CD14-positive monocyte (primary cell): ENCODE data around the gene SSBP3. TPM values are rescaled to one million over a fixed set of nuclear protein-coding genes. Genes with fewer than 3 reads are reported as not detected.

Experiments
- DNase-seq, 3 donors: peaks; one replicate each; pipeline ENCODE4 v3.0.0-alpha.2; 2011 to 2022
- H2AFZ ChIP-seq: 2 replicates; pipeline ENCODE4 v1.6.0; 2012; ENCODE audit warnings: mild to moderate bottlenecking, low read depth, low read length, inconsistent platforms; ENCODE audit not compliant: insufficient read depth, poor library complexity, severe bottlenecking
- H3K27ac ChIP-seq, 2 donors: 1 replicate in 1 of 2; 2 replicates in 1 of 2; pipeline ENCODE4 v1.5.1; 2012 to 2013; ENCODE audit warnings: low read length in 2 of 2, control low read depth in 1 of 2, inconsistent platforms in 1 of 2, low read depth in 1 of 2, mild to moderate bottlenecking in 1 of 2
- H3K27me3 ChIP-seq, 2 donors: one replicate each; pipeline versions ENCODE4 v1.6.0 to v1.6.1; 2011 to 2013; ENCODE audit warnings: low read length in 2 of 2; ENCODE audit not compliant: control insufficient read depth in 2 of 2, insufficient read depth in 2 of 2
- H3K36me3 ChIP-seq, 2 donors: replicated peaks in 1 of 2; 1 replicate in 1 of 2; 2 replicates in 1 of 2; pipeline versions ENCODE4 v1.5.1 to v1.6.1; 2012 to 2013; ENCODE audit warnings: low read length in 2 of 2, control low read depth in 1 of 2, inconsistent platforms in 1 of 2, mild to moderate bottlenecking in 1 of 2; ENCODE audit not compliant: insufficient read depth in 2 of 2, control insufficient read depth in 1 of 2
- H3K4me1 ChIP-seq, 2 donors: 1 replicate in 1 of 2; 2 replicates in 1 of 2; pipeline versions ENCODE4 v1.5.1 to v1.6.1; 2012 to 2013; ENCODE audit warnings: low read length in 2 of 2, control low read depth in 1 of 2, inconsistent platforms in 1 of 2, mild to moderate bottlenecking in 1 of 2, moderate library complexity in 1 of 2; ENCODE audit not compliant: insufficient read depth in 2 of 2, control insufficient read depth in 1 of 2
- H3K4me2 ChIP-seq: replicated peaks from 2 replicates; pipeline ENCODE3; 2012; ENCODE audit warnings: low read length, moderate library complexity, mild to moderate bottlenecking; ENCODE audit not compliant: poor library complexity, severe bottlenecking; ENCODE audit errors: extremely low read depth
- H3K4me3 ChIP-seq, 3 experiments: fragments of 200-600 bp in 1 of 3; sonication (generic) in 1 of 3; replicated peaks in 1 of 3; 1 replicate in 2 of 3; 2 replicates in 1 of 3; pipeline ENCODE4 v1.5.1; 2011 to 2013; ENCODE audit warnings: low read length in 3 of 3, mild to moderate bottlenecking in 3 of 3, control low read depth in 2 of 3, low read depth in 2 of 3, inconsistent platforms in 1 of 3, moderate library complexity in 1 of 3
- H3K79me2 ChIP-seq: 2 replicates; pipeline ENCODE4 v1.6.0; 2012; ENCODE audit warnings: mild to moderate bottlenecking, control low read depth, inconsistent platforms, low read length, moderate library complexity; ENCODE audit not compliant: insufficient read depth
- H3K9ac ChIP-seq: 2 replicates; pipeline ENCODE4 v1.6.0; 2017; ENCODE audit warnings: low read length, mild to moderate bottlenecking; ENCODE audit not compliant: insufficient read depth, poor library complexity, severe bottlenecking
- H3K9me3 ChIP-seq, 2 donors: replicated peaks in 1 of 2; 1 replicate in 1 of 2; 2 replicates in 1 of 2; pipeline versions ENCODE4 v1.5.1 to v1.6.1; 2012 to 2013; ENCODE audit warnings: low read length in 2 of 2, control low read depth in 1 of 2; ENCODE audit not compliant: control insufficient read depth in 1 of 2, insufficient read depth in 1 of 2
- H4K20me1 ChIP-seq: 2 replicates; pipeline ENCODE4 v1.6.0; 2012; ENCODE audit warnings: mild to moderate bottlenecking, low read length, control low read depth, moderate library complexity; ENCODE audit not compliant: insufficient read depth
- H3K27ac Mint-ChIP-seq, 7 donors: one replicate each; pipeline ENCODE4 v1.8.0; 2020; ENCODE audit warnings: mild to moderate bottlenecking in 7 of 7, mixed read lengths in 7 of 7, moderate library complexity in 6 of 7, inconsistent platforms in 2 of 7
- H3K27me3 Mint-ChIP-seq, 3 donors: one replicate each; pipeline ENCODE4 v1.8.0; 2021 to 2022; ENCODE audit warnings: low read depth in 3 of 3, mild to moderate bottlenecking in 3 of 3, mixed read lengths in 3 of 3, moderate library complexity in 3 of 3, inconsistent platforms in 1 of 3
- H3K36me3 Mint-ChIP-seq, 2 donors: one replicate each; pipeline ENCODE4 v1.8.0; 2020; ENCODE audit warnings: mixed read lengths in 2 of 2, inconsistent platforms in 1 of 2, mild to moderate bottlenecking in 1 of 2
- H3K4me1 Mint-ChIP-seq: one replicate; pipeline ENCODE4 v1.8.0; 2020; ENCODE audit warnings: mild to moderate bottlenecking, mixed read lengths
- H3K4me3 Mint-ChIP-seq, 2 donors: one replicate each; pipeline ENCODE4 v1.8.0; 2020; ENCODE audit warnings: mild to moderate bottlenecking in 2 of 2, mixed read lengths in 2 of 2, moderate library complexity in 1 of 2
- H3K9me3 Mint-ChIP-seq, 7 donors: one replicate each; pipeline ENCODE4 v1.8.0; 2020 to 2022; ENCODE audit warnings: mixed read lengths in 7 of 7, mild to moderate bottlenecking in 6 of 7, moderate library complexity in 6 of 7, inconsistent platforms in 2 of 7
- CTCF ChIP-seq: fragments of 200-600 bp; IDR thresholded peaks from one replicate; pipeline ENCODE4 v1.8.0; 2022; ENCODE audit warnings: antibody characterized with exemption, mild to moderate bottlenecking
- whole genome bisulfite sequencing: methylation state at CpG from one replicate; pipeline ENCODE4 v1.1.5; 2013; ENCODE audit warnings: missing lambda C conversion rate; ENCODE audit not compliant: insufficient coverage; 5-methylcytosine and 5-hydroxymethylcytosine counted together
- intact Hi-C, 2 donors: fragments of 100-400 bp; cut with micrococcal nuclease; formaldehyde crosslinking; loops; one replicate each; pipeline versions ENCODE4 v1.15.0 to v1.15.1; 2023
- polyA plus RNA-seq, 3 donors: library from polyadenylated mRNA; depleted of rRNA in 1 of 3; unstranded in 2 of 3; stranded (reverse) in 1 of 3; fragments of 300-500 nt in 2 of 3; fragments of >200 nt in 1 of 3; fragmentation: Illumina TruSeq in 2 of 3; gene quantifications; 1 replicate in 2 of 3; 2 replicates in 1 of 3; pipeline ENCODE4 v1.2.3, GENCODE V29; 2012 to 2021

The SSBP3 gene
- polyA plus RNA-seq, 3 donors: 4.1 to 30.7 (median 4.3) TPM

GRCh38 chr1:54442185-54442584 lies 36.0 kb upstream of the SSBP3 start:
- no peaks in the 10 kb centered on the region for H3K27me3 Mint-ChIP-seq
- no peaks in the 10 kb centered on the region for H3K79me2 ChIP-seq
- H2AFZ ChIP-seq: no peak overlapping the region
- H3K4me2 ChIP-seq: no peak overlapping the region
- peaks cover 0 to 9% (median 2%) of the 10 kb centered on the region in 7 donors for H3K9me3 Mint-ChIP-seq
- no peak overlapping the region for H3K9ac ChIP-seq
- H4K20me1 ChIP-seq: no peaks in the 10 kb centered on the region
- no peak overlapping the region for H3K27ac ChIP-seq
- no peak overlapping the region for H3K4me3 ChIP-seq
- no peaks in the 10 kb centered on the region for H3K36me3 Mint-ChIP-seq
- intact Hi-C loops: no loop called here
- no peaks in the 10 kb centered on the region for H3K4me1 ChIP-seq
- no peaks in the 10 kb centered on the region for H3K9me3 ChIP-seq
- no peak for TF ChIP-seq CTCF
- no peaks in the 10 kb centered on the region for H3K36me3 ChIP-seq
- H3K4me3 Mint-ChIP-seq: no peak overlapping the region
- no peak for DNase-seq
- no peaks in the 10 kb centered on the region for H3K27me3 ChIP-seq
- peak overlapping the region in 1 of 7 donors; percentile 17 for H3K27ac Mint-ChIP-seq
- WGBS: no CpG with 5 or more reads among the region's 2 CpGs
- H3K4me1 Mint-ChIP-seq: no peaks in the 10 kb centered on the region

DNA sequence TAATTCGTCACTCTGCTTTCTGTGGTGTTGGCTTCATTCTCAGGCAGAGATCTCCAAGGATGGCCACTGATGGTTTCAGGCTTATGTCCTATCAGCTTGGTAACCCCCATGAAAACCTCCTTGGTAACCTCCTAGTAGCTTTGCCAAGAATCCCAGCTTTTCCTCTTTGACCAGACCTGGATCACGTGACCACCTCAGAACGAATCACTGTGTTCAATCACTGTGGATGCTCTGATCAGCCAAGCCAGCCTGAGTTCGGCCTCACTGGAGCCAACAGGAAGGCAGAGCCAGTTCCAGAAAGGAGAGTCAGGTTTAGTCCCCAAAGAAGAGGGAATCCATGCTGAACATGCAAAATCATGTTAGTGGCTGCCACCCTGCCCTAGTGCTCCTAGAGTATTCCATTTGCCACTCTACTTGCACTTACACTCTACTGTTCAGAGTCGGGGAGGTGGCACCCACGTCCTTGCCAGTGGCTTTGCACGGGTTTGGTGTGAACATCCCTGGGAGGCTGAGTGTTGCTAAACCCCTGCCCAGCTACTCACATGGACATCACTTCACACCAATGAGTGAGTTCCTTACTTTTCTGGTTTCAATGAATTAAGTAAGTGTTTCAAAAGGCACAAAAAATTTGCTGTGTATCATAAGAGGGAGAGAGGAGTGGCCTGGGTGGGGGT lies 33.5 kb upstream of the SSBP3 start:
- Mint-ChIP-seq H3K27ac (peak overlapping the region in 1 of 7 donors; percentile 43), H3K9me3 (peaks cover 0 to 8% (median 2%) of the 10 kb centered on the region in 7 donors), H3K4me3 (no peak overlapping the region), H3K4me1 (no peaks in the 10 kb centered on the region), H3K27me3 (peaks cover 0 to 3% (median 0%) of the 10 kb centered on the region in 3 donors), H3K36me3 (no peaks in the 10 kb centered on the region)
- WGBS: 100% methylated on average over 3 of the region's 7 CpGs
- no peaks in the 10 kb centered on the region for H3K79me2 ChIP-seq
- intact Hi-C loops: no loop called here
- no peaks in the 10 kb centered on the region for H3K27me3 ChIP-seq
- no peak overlapping the region for H3K9ac ChIP-seq
- no peaks in the 10 kb centered on the region for H3K4me1 ChIP-seq
- no peaks in the 10 kb centered on the region for H3K9me3 ChIP-seq
- no peak for DNase-seq
- no peak overlapping the region for H3K27ac ChIP-seq
- no peak for TF ChIP-seq CTCF
- H3K36me3 ChIP-seq: no peaks in the 10 kb centered on the region
- H4K20me1 ChIP-seq: no peaks in the 10 kb centered on the region
- H3K4me3 ChIP-seq: no peak overlapping the region
- no peak overlapping the region for H3K4me2 ChIP-seq
- no peak overlapping the region for H2AFZ ChIP-seq
